Urothelium cell line (cell line): ENCODE measurements around the gene IKZF3.
"Not testable (repeated sequence)": the region's sequence is repeated elsewhere in the genome, so short reads cannot be mapped to it uniquely, and the experiment has no call there.

Experiments
- DNase-seq: peaks from one replicate; pipeline ENCODE4 v3.0.0; 2011; ENCODE audit warnings: low spot score, mixed read lengths
- FAIRE-seq: peaks from 2 replicates; lab custom pipeline; 2011; peaks lifted over from hg19 to GRCh38; lab: Jason Lieb, UNC

IKZF3 gene

GRCh38 chr17:39757176-39757662 is 106.9 kb downstream of the IKZF3 start:
- no peak for FAIRE-seq

GRCh38 chr17:39756380-39757079 is 107.6 kb downstream of the IKZF3 start:
- DNase-seq (no peak), FAIRE-seq (no peak)

More at GRCh38 chr17:39757176-39757662, 106.9 kb downstream of the IKZF3 start:
- DNase-seq = no peak

DNA sequence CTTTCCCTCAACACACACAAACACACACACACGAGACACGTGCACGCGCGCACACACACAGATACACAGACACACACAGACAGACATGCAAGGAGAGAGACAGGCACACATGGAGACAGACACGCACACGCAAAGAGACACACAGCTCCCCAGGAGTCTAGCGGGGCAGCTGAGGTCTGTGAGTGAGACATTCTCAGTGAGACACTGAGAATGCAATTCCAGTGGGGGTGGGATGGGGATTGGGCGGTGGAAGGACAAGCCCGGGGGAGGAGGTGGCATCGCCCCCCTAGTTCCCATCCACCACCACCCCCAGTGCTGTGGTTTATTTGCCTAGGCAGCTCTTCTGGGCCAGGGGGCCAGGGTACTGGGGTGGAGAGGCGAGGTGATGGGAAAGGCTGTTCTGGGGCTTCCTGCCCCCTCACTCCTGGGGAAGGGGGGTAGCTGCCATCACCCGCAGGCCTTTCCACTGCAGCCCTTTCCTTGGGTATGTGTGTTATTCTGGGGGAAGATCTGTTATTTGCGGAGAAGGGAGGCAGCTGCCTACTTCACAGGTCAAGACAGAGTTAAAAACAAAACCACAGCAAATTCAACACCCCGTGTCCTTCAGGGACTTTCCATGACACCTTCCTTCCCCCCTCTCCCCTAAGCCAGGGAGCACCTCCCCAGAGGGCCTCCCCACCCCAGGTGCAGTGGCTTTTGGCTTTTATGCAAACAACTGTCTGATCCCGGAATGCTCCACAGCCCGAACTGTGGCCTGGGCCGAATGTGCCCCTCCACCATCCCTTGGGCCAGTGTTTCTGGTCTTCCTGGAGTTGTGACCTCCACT is 108.3 kb downstream of the IKZF3 start:
- DNase-seq (no peak), FAIRE-seq (peak; percentile 63)

GRCh38 chr17:39754958-39755553 is 109.1 kb downstream of the IKZF3 start:
- no peak for DNase-seq
- FAIRE-seq = no peak

GRCh38 chr17:39754161-39754957 is 109.8 kb downstream of the IKZF3 start:
- FAIRE-seq (peak; percentile 20), DNase-seq (peak; percentile 97)

DNA sequence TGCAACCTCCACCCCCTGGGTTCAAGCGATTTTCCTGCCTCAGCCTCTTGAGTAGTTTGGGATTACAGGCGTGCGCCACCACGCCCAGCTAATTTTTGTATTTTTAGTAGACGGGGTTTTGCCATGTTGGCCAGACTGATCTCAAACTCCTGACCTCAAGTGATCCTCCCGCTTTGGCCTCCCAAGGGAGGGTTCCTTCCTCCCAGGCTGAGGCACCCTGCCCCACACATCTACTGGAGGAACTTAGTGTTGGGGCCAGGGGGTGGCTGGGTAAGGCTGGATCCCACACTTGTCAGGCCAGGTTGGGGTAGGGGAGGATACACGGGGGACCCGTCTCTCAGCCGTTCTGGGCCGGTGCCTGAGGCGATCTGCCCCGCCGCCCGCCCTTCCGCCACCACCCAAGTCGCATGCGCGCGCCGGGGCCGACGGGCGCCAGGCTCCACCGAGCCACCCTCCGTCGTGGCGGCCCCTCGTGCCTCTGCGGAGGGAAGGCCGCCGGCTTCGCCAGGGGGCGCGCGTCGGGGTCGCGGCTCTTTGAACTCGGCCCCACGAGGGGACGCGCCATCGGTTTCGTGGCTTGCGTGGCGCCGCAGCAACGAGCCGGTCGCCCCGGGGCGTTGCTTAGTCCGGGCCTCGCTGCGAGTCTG is 110.5 kb downstream of the IKZF3 start:
- DNase-seq (peak; percentile 68), FAIRE-seq (peak; percentile 76)

DNA sequence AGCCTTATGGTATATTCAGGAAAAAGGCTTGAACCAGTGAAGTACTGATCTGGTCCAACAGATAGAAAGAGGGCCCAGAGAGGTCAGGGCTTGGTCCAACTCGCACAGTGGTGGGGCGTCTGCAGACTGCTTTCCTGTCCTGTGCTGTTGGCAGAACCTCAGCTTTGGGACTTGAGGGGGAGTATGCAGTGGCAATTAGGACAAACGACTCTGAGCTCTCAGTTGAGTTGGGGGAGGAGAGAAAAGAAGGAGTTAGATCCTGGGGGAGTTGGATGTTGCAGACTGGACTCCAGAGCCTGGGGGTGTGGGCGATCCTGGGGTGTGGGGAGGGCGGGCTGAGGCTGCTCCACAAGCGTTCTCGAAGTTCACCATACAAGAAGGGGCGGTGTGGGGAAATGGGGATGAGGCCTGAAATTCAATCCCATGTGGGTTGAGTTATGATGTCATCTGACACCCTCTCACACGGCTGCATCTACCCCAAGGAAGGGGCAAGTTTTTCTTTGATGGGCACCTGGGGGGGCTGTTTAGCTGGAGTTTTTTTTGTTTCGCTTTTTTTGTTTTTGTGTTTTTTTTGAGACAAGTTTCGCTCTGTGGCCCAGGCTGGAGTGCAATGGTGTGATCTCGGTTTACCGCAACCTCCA is 111.8 kb downstream of the IKZF3 start:
- DNase-seq (no peak), FAIRE-seq (no peak)

DNA sequence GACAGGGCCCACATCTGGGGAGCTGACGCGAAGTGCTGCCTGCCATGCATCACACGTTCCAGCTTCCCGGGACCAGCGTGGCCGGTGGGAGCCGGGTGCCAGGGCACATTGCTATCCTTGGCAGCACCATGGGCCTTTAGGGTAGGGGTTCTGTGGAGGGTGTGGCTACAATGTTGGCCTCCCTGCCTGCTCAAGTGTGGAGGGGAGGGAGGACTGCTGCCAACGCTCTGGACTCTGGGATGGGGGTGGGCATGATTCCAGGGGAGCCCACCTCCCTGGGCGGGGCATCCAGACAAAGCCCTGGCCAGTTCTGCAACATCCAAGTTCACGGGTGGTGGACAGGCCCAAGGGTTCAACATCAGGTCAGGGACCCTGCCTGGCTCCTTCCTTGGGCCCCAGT is 112.5 kb downstream of the IKZF3 start:
- FAIRE-seq = no peak
- no peak for DNase-seq

DNA sequence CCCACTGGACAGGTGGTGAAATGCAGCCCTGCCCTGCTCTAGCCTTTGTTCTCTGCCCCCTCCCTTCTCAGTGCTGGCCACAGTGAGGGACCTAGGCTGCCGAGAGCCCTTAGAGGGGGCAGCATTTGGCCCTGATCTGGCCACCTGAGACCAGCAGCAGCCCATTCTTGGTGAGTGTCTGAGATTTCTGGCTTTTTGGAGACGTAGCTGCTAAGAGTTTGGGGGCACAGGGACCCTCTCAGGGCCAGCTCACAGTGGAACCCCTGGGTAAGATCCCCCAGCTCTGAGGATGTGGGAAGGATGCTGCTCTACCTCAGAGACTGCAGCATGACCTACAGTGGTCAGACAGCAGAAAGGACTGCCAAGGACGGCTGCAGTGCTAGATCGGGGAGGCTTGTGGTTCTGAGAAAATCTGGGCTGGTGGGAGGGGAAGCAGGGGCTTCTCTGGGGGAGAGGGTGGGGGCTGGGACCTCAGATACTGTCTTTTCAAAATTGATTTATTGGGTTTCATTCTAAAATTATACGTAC is 113.0 kb downstream of the IKZF3 start:
- FAIRE-seq (no peak), DNase-seq (no peak)

DNA sequence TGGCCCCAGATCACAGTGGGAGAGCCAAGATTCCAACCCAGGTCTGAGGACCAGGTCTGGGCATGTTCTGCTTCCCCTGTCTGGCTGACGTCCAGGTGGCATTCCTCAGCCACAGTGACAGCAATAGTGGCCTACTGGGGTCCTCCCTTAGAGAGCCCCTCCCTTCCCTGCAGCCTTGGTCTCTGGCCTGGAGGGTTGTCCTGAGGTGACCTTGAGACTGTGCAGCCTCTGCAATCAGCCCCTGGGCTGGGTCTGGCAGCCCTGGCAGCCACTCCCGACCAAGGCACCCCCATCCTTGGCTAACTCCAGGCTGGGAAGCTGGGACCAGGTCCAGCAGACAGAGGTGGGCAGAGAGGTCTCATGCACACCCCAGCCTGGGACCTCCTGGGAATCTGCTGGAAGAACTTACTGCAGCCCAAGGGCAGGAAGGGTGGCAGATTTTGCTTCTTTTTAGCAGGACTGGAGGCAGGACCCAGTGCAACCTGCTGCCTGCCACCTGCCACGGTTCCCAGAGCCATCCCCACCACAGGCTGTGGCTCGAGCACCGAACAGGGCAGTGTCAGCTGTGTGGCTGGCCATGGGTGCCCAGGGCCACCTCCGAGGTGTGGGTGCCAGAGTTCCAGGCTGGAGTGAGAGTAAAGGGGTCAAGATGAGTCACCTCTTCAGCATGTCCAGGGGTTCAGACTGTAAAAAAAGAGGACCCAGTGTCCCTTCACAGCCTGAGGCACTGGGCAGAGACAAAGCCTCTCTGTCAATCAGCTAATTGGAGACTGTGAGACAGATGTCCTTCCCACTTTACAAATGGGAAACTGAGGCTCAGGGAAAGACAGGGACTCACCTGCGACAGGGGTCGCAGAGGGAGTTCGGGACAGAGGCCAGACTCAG is 113.7 kb downstream of the IKZF3 start:
- peak; percentile 55 for DNase-seq
- FAIRE-seq = peak; percentile 81

GRCh38 chr17:39748444-39749034 is 115.6 kb downstream of the IKZF3 start:
- not testable (repeated sequence) for FAIRE-seq, DNase-seq

GRCh38 chr17:39747745-39748144 is 116.4 kb downstream of the IKZF3 start:
- DNase-seq (no peak), FAIRE-seq (no peak)

- DNase-seq = no peak
- FAIRE-seq = no peak
Measured at GRCh38 chr17:39746145-39746461, 118.0 kb downstream of the IKZF3 start.

DNA sequence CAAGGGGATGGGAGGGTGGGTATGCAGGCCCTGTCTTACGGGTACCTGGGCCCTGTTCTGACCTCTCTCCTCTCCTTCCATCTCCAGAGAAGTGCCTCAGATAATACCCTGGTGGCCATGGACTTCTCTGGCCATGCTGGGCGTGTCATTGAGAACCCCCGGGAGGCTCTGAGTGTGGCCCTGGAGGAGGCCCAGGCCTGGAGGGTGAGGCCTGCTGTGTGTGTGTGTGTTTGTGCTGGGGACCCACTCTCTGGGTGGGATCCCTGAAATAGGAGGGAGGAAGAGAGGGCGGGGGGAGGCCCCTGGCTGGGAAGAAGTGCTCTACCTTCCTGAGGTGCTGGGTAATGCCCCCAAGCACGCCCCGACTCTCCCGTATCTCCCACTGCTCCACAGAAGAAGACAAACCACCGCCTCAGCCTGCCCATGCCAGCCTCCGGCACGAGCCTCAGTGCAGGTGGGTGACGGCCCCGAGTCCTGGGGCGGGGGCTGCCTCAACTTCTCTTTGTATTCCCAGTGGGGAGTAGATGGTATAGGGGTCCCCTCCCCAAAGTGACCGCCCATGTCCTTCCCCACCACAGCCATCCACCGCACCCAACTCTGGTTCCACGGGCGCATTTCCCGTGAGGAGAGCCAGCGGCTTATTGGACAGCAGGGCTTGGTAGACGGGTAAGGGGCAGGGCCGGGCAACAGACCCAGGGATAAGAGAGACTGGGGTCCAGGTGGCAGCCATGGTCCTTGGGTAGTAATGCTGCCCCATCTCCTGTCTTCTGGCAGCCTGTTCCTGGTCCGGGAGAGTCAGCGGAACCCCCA is 118.6 kb downstream of the IKZF3 start:
- DNase-seq (no peak), FAIRE-seq (no peak)

GRCh38 chr17:39744836-39745215 is 119.3 kb downstream of the IKZF3 start:
- DNase-seq (no peak), FAIRE-seq (no peak)

- DNase-seq = no peak
- FAIRE-seq = no peak
Measured at GRCh38 chr17:39744075-39744835, 119.9 kb downstream of the IKZF3 start.
